ENCODE measurements around the gene SETD5.

The SETD5 gene

GRCh38 chr3:9396301-9396631 lies 1.1 kb upstream of the SETD5 start:
- no peak for DNase-seq (ENCODE audit: low spot score)
- Histone ChIP-seq H3K4me2 (ENCODE audit: insufficient read depth, low read length, poor library complexity, severe bottlenecking) (peak overlapping the region; percentile 63), H2BK15ac (ENCODE audit: low read length) (no peak overlapping the region), H3K18ac (ENCODE audit: low read length) (peak overlapping the region; percentile 84), H2BK120ac (ENCODE audit: low read depth, low read length) (no peak overlapping the region), H3K4me3 (ENCODE audit: low read length in 2 of 2) (peak overlapping the region; percentile 85 to 93), H2BK12ac (ENCODE audit: low read length) (no peak overlapping the region), H4K91ac (ENCODE audit: low read depth, low read length, poor library complexity) (no peak overlapping the region), H3K9me3 (replicated peaks in 1 of 2; ENCODE audit: control insufficient read depth in 2 of 2, insufficient read depth in 1 of 2, low read depth in 1 of 2, low read length in 2 of 2) (no peaks in the 10 kb centered on the region), H2BK5ac (ENCODE audit: low read length) (peak overlapping the region; percentile 2), H3K14ac (ENCODE audit: low read length) (no peak overlapping the region), H4K8ac (ENCODE audit: low read depth, low read length) (no peak overlapping the region), H3K4ac (ENCODE audit: low read length) (no peak overlapping the region), H2AK5ac (ENCODE audit: low read depth, low read length) (no peak overlapping the region), H3K27me3 (ENCODE audit: control insufficient read depth in 3 of 3, insufficient read depth in 3 of 3, low read depth in 1 of 3, low read length in 3 of 3) (no peaks in the 10 kb centered on the region), H3K79me1 (ENCODE audit: low read depth, low read length) (no peaks in the 10 kb centered on the region), H3K36me3 (replicated peaks in 1 of 2; ENCODE audit: control insufficient read depth in 2 of 2, insufficient read depth in 2 of 2, low read length in 2 of 2) (peaks cover 6 to 46% of the 10 kb centered on the region in 2 donors), H3K4me1 (ENCODE audit: control insufficient read depth in 2 of 2, insufficient read depth in 1 of 2, low read depth in 1 of 2, low read length in 2 of 2) (peaks cover 4 to 28% of the 10 kb centered on the region in 2 donors), H3K23ac (ENCODE audit: low read depth, low read length, poor library complexity) (no peak overlapping the region), H3K27ac (replicated peaks; ENCODE audit: low read length) (peak overlapping the region; percentile 93), H3K9ac (ENCODE audit: low read depth, low read length, poor library complexity) (peak overlapping the region; percentile 65), H2AFZ (ENCODE audit: low read length) (peak overlapping the region; percentile 77)
- no CpG with 5 or more reads among the region's 25 CpGs for WGBS, 2 donors (ENCODE audit: extremely low coverage in 2 of 2, insufficient read length in 2 of 2, insufficient replicate concordance in 1 of 2)

GRCh38 chr3:9396632-9397331 lies 633 bp upstream of the SETD5 start:
- Histone ChIP-seq H2BK15ac (ENCODE audit: low read length) (no peak overlapping the region), H3K79me1 (ENCODE audit: low read depth, low read length) (no peaks in the 10 kb centered on the region), H3K9ac (ENCODE audit: low read depth, low read length, poor library complexity) (peak overlapping the region; percentile 92), H3K14ac (ENCODE audit: low read length) (no peak overlapping the region), H3K36me3 (replicated peaks in 1 of 2; ENCODE audit: control insufficient read depth in 2 of 2, insufficient read depth in 2 of 2, low read length in 2 of 2) (peaks cover 2 to 41% of the 10 kb centered on the region in 2 donors), H3K4me2 (ENCODE audit: insufficient read depth, low read length, poor library complexity, severe bottlenecking) (peak overlapping the region; percentile 63), H3K23ac (ENCODE audit: low read depth, low read length, poor library complexity) (peak overlapping the region; percentile 97), H3K4me1 (ENCODE audit: control insufficient read depth in 2 of 2, insufficient read depth in 1 of 2, low read depth in 1 of 2, low read length in 2 of 2) (peaks cover 4 to 32% of the 10 kb centered on the region in 2 donors), H4K8ac (ENCODE audit: low read depth, low read length) (no peak overlapping the region), H3K27me3 (ENCODE audit: control insufficient read depth in 3 of 3, insufficient read depth in 3 of 3, low read depth in 1 of 3, low read length in 3 of 3) (no peaks in the 10 kb centered on the region), H2AK5ac (ENCODE audit: low read depth, low read length) (no peak overlapping the region), H4K91ac (ENCODE audit: low read depth, low read length, poor library complexity) (no peak overlapping the region), H2BK5ac (ENCODE audit: low read length) (peak overlapping the region; percentile 95), H3K18ac (ENCODE audit: low read length) (peak overlapping the region; percentile 94), H3K4ac (ENCODE audit: low read length) (no peak overlapping the region), H2BK120ac (ENCODE audit: low read depth, low read length) (peak overlapping the region; percentile 77), H2BK12ac (ENCODE audit: low read length) (no peak overlapping the region), H3K4me3 (ENCODE audit: low read length in 2 of 2) (peak overlapping the region; percentile 85 to 93), H3K9me3 (replicated peaks in 1 of 2; ENCODE audit: control insufficient read depth in 2 of 2, insufficient read depth in 1 of 2, low read depth in 1 of 2, low read length in 2 of 2) (no peaks in the 10 kb centered on the region), H2AFZ (ENCODE audit: low read length) (peak overlapping the region; percentile 77), H3K27ac (replicated peaks; ENCODE audit: low read length) (peak overlapping the region; percentile 93)
- DNase-seq (ENCODE audit: low spot score) = peak; percentile 99
- WGBS, 2 donors (ENCODE audit: extremely low coverage in 2 of 2, insufficient read length in 2 of 2, insufficient replicate concordance in 1 of 2) = no CpG with 5 or more reads among the region's 71 CpGs

GRCh38 chr3:9397906-9398699 lies 688 bp downstream of the SETD5 start:
- Histone ChIP-seq H3K36me3 (replicated peaks in 1 of 2; ENCODE audit: control insufficient read depth in 2 of 2, insufficient read depth in 2 of 2, low read length in 2 of 2) (peaks cover 2 to 28% of the 10 kb centered on the region in 2 donors), H3K79me1 (ENCODE audit: low read depth, low read length) (no peaks in the 10 kb centered on the region), H4K8ac (ENCODE audit: low read depth, low read length) (no peak overlapping the region), H2AFZ (ENCODE audit: low read length) (no peak overlapping the region), H3K14ac (ENCODE audit: low read length) (peak overlapping the region; percentile 3), H2AK5ac (ENCODE audit: low read depth, low read length) (peak overlapping the region; percentile 97), H3K27ac (replicated peaks; ENCODE audit: low read length) (peak overlapping the region; percentile 96), H3K9me3 (replicated peaks in 1 of 2; ENCODE audit: control insufficient read depth in 2 of 2, insufficient read depth in 1 of 2, low read depth in 1 of 2, low read length in 2 of 2) (no peaks in the 10 kb centered on the region), H3K18ac (ENCODE audit: low read length) (peak overlapping the region; percentile 99), H3K27me3 (ENCODE audit: control insufficient read depth in 3 of 3, insufficient read depth in 3 of 3, low read depth in 1 of 3, low read length in 3 of 3) (no peaks in the 10 kb centered on the region), H3K4ac (ENCODE audit: low read length) (peak overlapping the region; percentile 56), H4K91ac (ENCODE audit: low read depth, low read length, poor library complexity) (no peak overlapping the region), H2BK120ac (ENCODE audit: low read depth, low read length) (peak overlapping the region; percentile 57), H2BK15ac (ENCODE audit: low read length) (peak overlapping the region; percentile 70), H3K23ac (ENCODE audit: low read depth, low read length, poor library complexity) (peak overlapping the region; percentile 94), H3K9ac (ENCODE audit: low read depth, low read length, poor library complexity) (peak overlapping the region; percentile 99), H3K4me3 (ENCODE audit: low read length in 2 of 2) (peak overlapping the region; percentile 88 to 93), H2BK5ac (ENCODE audit: low read length) (peak overlapping the region; percentile 21), H2BK12ac (ENCODE audit: low read length) (peak overlapping the region; percentile 14), H3K4me2 (ENCODE audit: insufficient read depth, low read length, poor library complexity, severe bottlenecking) (peak overlapping the region; percentile 48), H3K4me1 (ENCODE audit: control insufficient read depth in 2 of 2, insufficient read depth in 1 of 2, low read depth in 1 of 2, low read length in 2 of 2) (peaks cover 4 to 39% of the 10 kb centered on the region in 2 donors)
- no CpG with 5 or more reads among the region's 47 CpGs for WGBS, 2 donors (ENCODE audit: extremely low coverage in 2 of 2, insufficient read length in 2 of 2, insufficient replicate concordance in 1 of 2)
- peak; percentile 38 for DNase-seq (ENCODE audit: low spot score)

GRCh38 chr3:9398700-9399336 lies 1.4 kb downstream of the SETD5 start:
- H3K79me1 ChIP-seq (ENCODE audit: low read depth, low read length) = no peaks in the 10 kb centered on the region
- H2AK5ac ChIP-seq (ENCODE audit: low read depth, low read length) = no peak overlapping the region
- no peak overlapping the region for H3K18ac ChIP-seq (ENCODE audit: low read length)
- peak overlapping the region; percentile 88 to 93 for H3K4me3 ChIP-seq (ENCODE audit: low read length in 2 of 2)
- H2AFZ ChIP-seq (ENCODE audit: low read length) = no peak overlapping the region
- H3K27me3 ChIP-seq (ENCODE audit: control insufficient read depth in 3 of 3, insufficient read depth in 3 of 3, low read depth in 1 of 3, low read length in 3 of 3) = no peaks in the 10 kb centered on the region
- H2BK12ac ChIP-seq (ENCODE audit: low read length) = no peak overlapping the region
- no peak overlapping the region for H3K14ac ChIP-seq (ENCODE audit: low read length)
- no peak overlapping the region for H2BK120ac ChIP-seq (ENCODE audit: low read depth, low read length)
- DNase-seq (ENCODE audit: low spot score) = no peak
- no peak overlapping the region for H2BK15ac ChIP-seq (ENCODE audit: low read length)
- peak overlapping the region; percentile 48 for H3K4me2 ChIP-seq (ENCODE audit: insufficient read depth, low read length, poor library complexity, severe bottlenecking)
- peaks cover 0 to 21% of the 10 kb centered on the region in 2 donors for H3K36me3 ChIP-seq (replicated peaks in 1 of 2; ENCODE audit: control insufficient read depth in 2 of 2, insufficient read depth in 2 of 2, low read length in 2 of 2)
- peaks cover 4 to 47% of the 10 kb centered on the region in 2 donors for H3K4me1 ChIP-seq (ENCODE audit: control insufficient read depth in 2 of 2, insufficient read depth in 1 of 2, low read depth in 1 of 2, low read length in 2 of 2)
- no peak overlapping the region for H4K91ac ChIP-seq (ENCODE audit: low read depth, low read length, poor library complexity)
- peak overlapping the region; percentile 21 for H2BK5ac ChIP-seq (ENCODE audit: low read length)
- peak overlapping the region; percentile 96 for H3K27ac ChIP-seq (replicated peaks; ENCODE audit: low read length)
- H3K9me3 ChIP-seq (replicated peaks in 1 of 2; ENCODE audit: control insufficient read depth in 2 of 2, insufficient read depth in 1 of 2, low read depth in 1 of 2, low read length in 2 of 2) = no peaks in the 10 kb centered on the region
- no peak overlapping the region for H3K4ac ChIP-seq (ENCODE audit: low read length)
- WGBS, 2 donors (ENCODE audit: extremely low coverage in 2 of 2, insufficient read length in 2 of 2, insufficient replicate concordance in 1 of 2) = no CpG with 5 or more reads among the region's 7 CpGs
- H4K8ac ChIP-seq (ENCODE audit: low read depth, low read length) = no peak overlapping the region
- H3K23ac ChIP-seq (ENCODE audit: low read depth, low read length, poor library complexity) = no peak overlapping the region
- peak overlapping the region; percentile 38 for H3K9ac ChIP-seq (ENCODE audit: low read depth, low read length, poor library complexity)

Data from neuronal stem cell (in vitro differentiated cells).